H9 (cell line): ENCODE results near the gene ATAT1. TPM values are rescaled to one million over a fixed set of nuclear protein-coding genes. Genes with fewer than 3 reads are reported as not detected.

ENCODE experiments used
- DNase-seq: peaks from one replicate; pipeline ENCODE4 v3.0.0-alpha.2; 2017
- H2AFZ ChIP-seq: one replicate; pipeline ENCODE4 v1.6.1; 2013; ENCODE audit warnings: mild to moderate bottlenecking, low read length, control low read depth, moderate library complexity
- H2AK5ac ChIP-seq: 2 replicates; pipeline ENCODE4 v1.6.1; 2013; ENCODE audit warnings: low read length, control low read depth, mixed read lengths; ENCODE audit not compliant: insufficient read length
- H2BK120ac ChIP-seq: one replicate; pipeline ENCODE4 v1.6.1; 2013; ENCODE audit warnings: low read depth, mild to moderate bottlenecking, low read length, control low read depth, inconsistent platforms; ENCODE audit not compliant: poor library complexity, severe bottlenecking
- H2BK12ac ChIP-seq: 2 replicates; pipeline ENCODE4 v1.6.1; 2013; ENCODE audit warnings: low read length, control low read depth, mixed read lengths, low read depth; ENCODE audit not compliant: insufficient read length
- H2BK15ac ChIP-seq: 2 replicates; pipeline ENCODE4 v1.6.1; 2013; ENCODE audit warnings: low read depth, low read length, control low read depth
- H2BK20ac ChIP-seq: one replicate; pipeline ENCODE4 v1.6.1; 2013; ENCODE audit warnings: low read depth, mild to moderate bottlenecking, low read length, control low read depth, inconsistent platforms; ENCODE audit not compliant: poor library complexity, severe bottlenecking
- H2BK5ac ChIP-seq: 2 replicates; pipeline ENCODE4 v1.6.1; 2013; ENCODE audit warnings: low read length, control low read depth, mixed read lengths; ENCODE audit not compliant: insufficient read length
- H3K14ac ChIP-seq: 2 replicates; pipeline ENCODE4 v1.6.1; 2013; ENCODE audit warnings: low read length, control low read depth; ENCODE audit not compliant: insufficient read depth
- H3K18ac ChIP-seq: 2 replicates; pipeline ENCODE4 v1.6.1; 2013; ENCODE audit warnings: low read depth, mild to moderate bottlenecking, mixed read lengths, low read length, control low read depth; ENCODE audit not compliant: insufficient read length
- H3K23ac ChIP-seq: 2 replicates; pipeline ENCODE4 v1.6.1; 2013; ENCODE audit warnings: low read length, control low read depth, mixed read lengths, low read depth; ENCODE audit not compliant: insufficient read length
- H3K23me2 ChIP-seq: 2 replicates; pipeline ENCODE4 v1.6.1; 2013; ENCODE audit warnings: low read depth, mild to moderate bottlenecking, mixed read lengths, low read length, control low read depth; ENCODE audit not compliant: insufficient read length, poor library complexity, severe bottlenecking
- H3K27ac ChIP-seq: 2 replicates; pipeline ENCODE4 v1.5.1; 2013; ENCODE audit warnings: low read length, control low read depth, mixed read lengths, low read depth; ENCODE audit not compliant: insufficient read length
- H3K27me3 ChIP-seq: 2 replicates; pipeline ENCODE4 v1.6.1; 2013; ENCODE audit warnings: low read length, control low read depth, inconsistent platforms; ENCODE audit not compliant: insufficient read depth
- H3K4ac ChIP-seq: 2 replicates; pipeline ENCODE4 v1.6.1; 2013; ENCODE audit warnings: low read depth, mild to moderate bottlenecking, control low read depth, inconsistent platforms, low read length, moderate library complexity
- H3K4me1 ChIP-seq: 2 replicates; pipeline ENCODE4 v1.6.1; 2013; ENCODE audit warnings: low read length, control low read depth, inconsistent platforms; ENCODE audit not compliant: insufficient read depth
- H3K4me2 ChIP-seq: 2 replicates; pipeline ENCODE4 v1.6.1; 2013; ENCODE audit warnings: low read length, control low read depth, mixed read lengths; ENCODE audit not compliant: insufficient read length, insufficient read depth
- H3K56ac ChIP-seq: 2 replicates; pipeline ENCODE4 v1.6.1; 2013; ENCODE audit warnings: low read depth, mild to moderate bottlenecking, mixed read lengths, low read length, control low read depth; ENCODE audit not compliant: insufficient read length
- H3K79me1 ChIP-seq: 2 replicates; pipeline ENCODE4 v1.6.1; 2013; ENCODE audit warnings: low read depth, mild to moderate bottlenecking, moderate library complexity, low read length, control low read depth, inconsistent platforms; ENCODE audit not compliant: insufficient read depth, poor library complexity, severe bottlenecking
- H3K79me2 ChIP-seq: 2 replicates; pipeline ENCODE4 v1.6.1; 2013; ENCODE audit warnings: low read length, control low read depth, inconsistent platforms; ENCODE audit not compliant: insufficient read depth
- H3K9ac ChIP-seq: 2 replicates; pipeline ENCODE4 v1.6.1; 2013; ENCODE audit warnings: low read length, control low read depth, mixed read lengths; ENCODE audit not compliant: insufficient read length; ENCODE audit errors: extremely low read depth
- H3K9me3 ChIP-seq: one replicate; pipeline ENCODE4 v1.6.1; 2013; ENCODE audit warnings: low read depth, low read length, inconsistent platforms; ENCODE audit not compliant: control insufficient read depth
- H3T11ph ChIP-seq: one replicate; pipeline ENCODE4 v1.6.1; 2013; ENCODE audit warnings: mild to moderate bottlenecking, low read length, control low read depth, inconsistent platforms
- H4K20me1 ChIP-seq: one replicate; pipeline ENCODE4 v1.6.1; 2013; ENCODE audit not compliant: control insufficient read depth, insufficient read length, insufficient read depth
- H4K5ac ChIP-seq: 2 replicates; pipeline ENCODE4 v1.6.1; 2013; ENCODE audit warnings: low read depth, mild to moderate bottlenecking, mixed read lengths, low read length, control low read depth; ENCODE audit not compliant: insufficient read length
- H4K8ac ChIP-seq: replicated peaks from 2 replicates; pipeline ENCODE4 v1.6.1; 2013; ENCODE audit warnings: low read length, control low read depth, mixed read lengths, low read depth; ENCODE audit not compliant: insufficient read length
- H4K91ac ChIP-seq: 2 replicates; pipeline ENCODE4 v1.6.1; 2013; ENCODE audit warnings: low read depth, mild to moderate bottlenecking, moderate library complexity, mixed read lengths, low read length, control low read depth; ENCODE audit not compliant: insufficient read length
- H3K27ac Mint-ChIP-seq, 3 experiments: 2 replicates in 2 of 3; 3 replicates in 1 of 3; pipeline ENCODE4 v1.8.0; 2020 to 2021; ENCODE audit warnings: mixed read lengths in 3 of 3, mild to moderate bottlenecking in 1 of 3, moderate library complexity in 1 of 3
- H3K27me3 Mint-ChIP-seq: 2 replicates; pipeline ENCODE4 v1.8.0; 2021; ENCODE audit warnings: low read depth, mild to moderate bottlenecking, moderate library complexity, mixed read lengths
- H3K36me3 Mint-ChIP-seq, 3 experiments: 2 replicates in 2 of 3; 3 replicates in 1 of 3; pipeline ENCODE4 v1.8.0; 2020 to 2021; ENCODE audit warnings: low read depth in 3 of 3, mixed read lengths in 3 of 3; ENCODE audit not compliant: insufficient read depth in 1 of 3
- H3K4me1 Mint-ChIP-seq, 2 experiments: 2 replicates each; pipeline ENCODE4 v1.8.0; 2020; ENCODE audit warnings: mixed read lengths in 2 of 2
- H3K4me3 Mint-ChIP-seq, 2 experiments: 2 replicates in 1 of 2; 3 replicates in 1 of 2; pipeline ENCODE4 v1.8.0; 2020 to 2021; ENCODE audit warnings: mild to moderate bottlenecking in 2 of 2, mixed read lengths in 2 of 2, moderate library complexity in 1 of 2
- H3K9me3 Mint-ChIP-seq, 2 experiments: 2 replicates in 1 of 2; 3 replicates in 1 of 2; pipeline ENCODE4 v1.8.0; 2020; ENCODE audit warnings: mild to moderate bottlenecking in 2 of 2, mixed read lengths in 2 of 2, moderate library complexity in 1 of 2
- CTCF ChIP-seq: fragments of 200-600 bp; sonication (generic); conservative IDR thresholded peaks from 3 replicates; pipeline ENCODE4 v1.8.0; 2021; ENCODE audit warnings: antibody characterized with exemption, mild to moderate bottlenecking
- WGBS: extraction: QIAGEN DNeasy Blood & Tissue Kit; methylation state at CpG from one replicate; pipeline ENCODE4 v1.1.7; 2013; ENCODE audit warnings: missing lambda C conversion rate, low lambda C conversion rate, mixed read lengths; ENCODE audit not compliant: insufficient read length; ENCODE audit errors: extremely low coverage; 5-methylcytosine and 5-hydroxymethylcytosine counted together
- total RNA-seq: library from RNA; stranded (reverse); gene quantifications from 2 replicates; pipeline ENCODE4 v1.2.1, GENCODE V29; 2021

The ATAT1 gene
- total RNA-seq, 1 experiment from 2014 or later, result 20.1 TPM

GRCh38 chr6:30625511-30625910 is 1.2 kb upstream of the ATAT1 start:
- H3K9ac ChIP-seq, result no peak overlapping the region
- peaks cover 9% of the 10 kb centered on the region for H3K23me2 ChIP-seq
- no peak overlapping the region for H3K4me2 ChIP-seq
- H3K79me1 ChIP-seq, result no peaks in the 10 kb centered on the region
- H2BK120ac ChIP-seq, result no peak overlapping the region
- no peak overlapping the region for H4K5ac ChIP-seq
- no peak overlapping the region for H3T11ph ChIP-seq
- H4K8ac ChIP-seq, result no peak overlapping the region
- TF ChIP-seq CTCF, result no peak
- no peak overlapping the region for H2AK5ac ChIP-seq
- no peak overlapping the region for H4K91ac ChIP-seq
- H3K56ac ChIP-seq, result no peak overlapping the region
- H3K9me3 ChIP-seq, result no peaks in the 10 kb centered on the region
- no peak overlapping the region for H2AFZ ChIP-seq
- no peaks in the 10 kb centered on the region for H3K79me2 ChIP-seq
- no peaks in the 10 kb centered on the region; the same call in 1 of the 2 replicates for H3K4me1 ChIP-seq
- H3K14ac ChIP-seq, result no peak overlapping the region
- H3K27ac ChIP-seq, result no peak overlapping the region
- Mint-ChIP-seq H3K27me3 (no peaks in the 10 kb centered on the region), H3K4me1 (peaks cover 14% of the 10 kb centered on the region in 2 experiments), H3K4me3 (no peak overlapping the region; a peak in 1 of 5 replicates), H3K27ac (no peak overlapping the region), H3K9me3 (no peaks in the 10 kb centered on the region; a peak in 1 of 5 replicates), H3K36me3 (peaks cover 22 to 70% (median 66%) of the 10 kb centered on the region in 3 experiments; a peak in 6 of 7 replicates)
- H3K4ac ChIP-seq, result no peak overlapping the region
- H3K23ac ChIP-seq, result no peak overlapping the region
- H2BK15ac ChIP-seq, result no peak overlapping the region
- H2BK12ac ChIP-seq, result no peak overlapping the region
- no peaks in the 10 kb centered on the region for H4K20me1 ChIP-seq
- H3K27me3 ChIP-seq, result no peaks in the 10 kb centered on the region
- no peak for DNase-seq
- no peak overlapping the region for H2BK20ac ChIP-seq
- no peak overlapping the region for H3K18ac ChIP-seq
- WGBS, result no CpG with 5 or more reads among the region's 8 CpGs
- no peak overlapping the region for H2BK5ac ChIP-seq
